ENCODE measurements around the gene GRK5.

GRCh38 chr10:119331061-119331460 is 123.7 kb downstream of the GRK5 start:
- no peak for TF ChIP-seq CTCF (conservative IDR thresholded peaks at IDR 0.05 in 1 of 2, IDR thresholded peaks at IDR 0.05 in 1 of 2; ENCODE audit: extremely low read depth in 1 of 2, insufficient read depth in 1 of 2, low read depth in 1 of 2, low read length in 2 of 2)
- no peak for TF ChIP-seq EZH2 (IDR thresholded peaks at IDR 0.05; ENCODE audit: borderline replicate concordance, low read length)

All from mammary epithelial cell (primary cell).